ENCODE measurements around the gene TMC3.

GRCh38 chr15:81343371-81343770 lies 30.6 kb downstream of the TMC3 start:
- no peak for TF ChIP-seq CTCF (IDR thresholded peaks at IDR 0.05)
- no peak for TF ChIP-seq POLR2A (IDR thresholded peaks at IDR 0.05)

Data from stomach (tissue), 4 donors.